ENCODE data around the gene DAAM1.

DNA sequence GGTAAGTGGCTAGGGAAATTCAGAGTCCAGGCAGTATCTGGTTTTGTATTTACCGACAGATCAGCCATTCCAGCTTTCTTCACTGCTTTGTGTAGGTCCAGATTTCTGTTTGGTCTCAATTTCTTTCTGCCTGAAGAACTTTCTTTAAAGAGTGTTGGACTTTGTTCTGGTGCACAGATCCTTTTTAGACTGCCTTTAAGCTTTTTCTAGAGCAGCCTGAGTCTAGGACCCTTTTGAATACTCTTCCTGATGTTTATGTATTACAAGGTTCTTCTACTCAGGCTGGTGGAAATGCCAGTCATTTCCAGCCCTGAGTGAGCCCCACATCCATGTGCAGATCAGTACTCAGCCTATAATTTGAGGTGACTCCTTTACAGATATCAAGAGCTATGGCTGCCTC, 54.7 kb downstream of the DAAM1 start:
- TF ChIP-seq, protein P1, sequence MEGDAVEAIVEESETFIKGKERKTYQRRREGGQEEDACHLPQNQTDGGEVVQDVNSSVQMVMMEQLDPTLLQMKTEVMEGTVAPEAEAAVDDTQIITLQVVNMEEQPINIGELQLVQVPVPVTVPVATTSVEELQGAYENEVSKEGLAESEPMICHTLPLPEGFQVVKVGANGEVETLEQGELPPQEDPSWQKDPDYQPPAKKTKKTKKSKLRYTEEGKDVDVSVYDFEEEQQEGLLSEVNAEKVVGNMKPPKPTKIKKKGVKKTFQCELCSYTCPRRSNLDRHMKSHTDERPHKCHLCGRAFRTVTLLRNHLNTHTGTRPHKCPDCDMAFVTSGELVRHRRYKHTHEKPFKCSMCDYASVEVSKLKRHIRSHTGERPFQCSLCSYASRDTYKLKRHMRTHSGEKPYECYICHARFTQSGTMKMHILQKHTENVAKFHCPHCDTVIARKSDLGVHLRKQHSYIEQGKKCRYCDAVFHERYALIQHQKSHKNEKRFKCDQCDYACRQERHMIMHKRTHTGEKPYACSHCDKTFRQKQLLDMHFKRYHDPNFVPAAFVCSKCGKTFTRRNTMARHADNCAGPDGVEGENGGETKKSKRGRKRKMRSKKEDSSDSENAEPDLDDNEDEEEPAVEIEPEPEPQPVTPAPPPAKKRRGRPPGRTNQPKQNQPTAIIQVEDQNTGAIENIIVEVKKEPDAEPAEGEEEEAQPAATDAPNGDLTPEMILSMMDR (conservative IDR thresholded peaks at IDR 0.05; ENCODE audit: low read length): no peak
- TF ChIP-seq EZH2phosphoT487 (IDR thresholded peaks at IDR 0.05; ENCODE audit: borderline replicate concordance, low read depth, low read length): no peak

Data from OCI-LY7 (cell line).